LHCN-M2 (cell line): ENCODE measurements around the gene GSTA2. TPM values are rescaled to one million over a fixed set of nuclear protein-coding genes. Genes with fewer than 3 reads are reported as not detected.
"Not testable (repeated sequence)": the region's sequence is repeated elsewhere in the genome, so short reads cannot be mapped to it uniquely, and the experiment has no call there.

Source experiments
- DNase-seq: peaks from one replicate; pipeline ENCODE4 v3.0.0-alpha.2; 2012; ENCODE audit warnings: low read depth
- total RNA-seq: library from RNA; depleted of rRNA; stranded (reverse); fragments of >200 nt; gene quantifications from 2 replicates; pipeline ENCODE4 v1.2.3, GENCODE V29; 2014

The GSTA2 gene
- total RNA-seq, 1 experiment from 2014 or later: not detected

DNA sequence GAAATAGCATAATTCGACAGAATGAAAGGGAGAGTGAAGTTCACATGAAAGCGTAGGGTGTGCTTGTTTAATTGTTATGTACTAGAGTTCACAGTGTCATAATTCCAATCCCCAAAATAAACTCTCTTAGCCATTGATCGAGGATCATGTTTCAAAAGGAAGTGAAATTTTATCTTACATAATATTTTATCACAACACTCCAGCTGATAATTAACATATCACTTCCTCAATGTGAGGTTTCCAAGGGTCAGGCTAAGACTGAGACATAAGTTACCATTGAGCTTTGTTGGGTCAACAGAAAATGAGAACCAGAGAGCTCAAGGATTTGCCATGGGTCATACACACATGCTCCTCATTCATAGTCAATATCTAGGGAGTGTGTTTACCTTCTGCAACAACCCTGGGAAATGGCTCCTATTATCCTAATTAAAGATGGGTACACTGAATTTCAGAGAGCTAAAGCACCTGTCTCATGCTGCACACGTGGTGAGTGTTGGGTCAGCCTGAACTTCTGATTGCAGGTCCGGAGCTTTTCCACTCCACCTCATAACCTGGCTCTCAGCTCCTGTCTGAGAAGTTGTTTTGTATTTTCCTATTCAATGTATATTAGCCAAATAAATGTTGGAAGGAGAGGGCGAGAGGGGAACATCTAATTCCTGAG is 3.0 kb downstream of the GSTA2 start:
- no peak for DNase-seq

DNA sequence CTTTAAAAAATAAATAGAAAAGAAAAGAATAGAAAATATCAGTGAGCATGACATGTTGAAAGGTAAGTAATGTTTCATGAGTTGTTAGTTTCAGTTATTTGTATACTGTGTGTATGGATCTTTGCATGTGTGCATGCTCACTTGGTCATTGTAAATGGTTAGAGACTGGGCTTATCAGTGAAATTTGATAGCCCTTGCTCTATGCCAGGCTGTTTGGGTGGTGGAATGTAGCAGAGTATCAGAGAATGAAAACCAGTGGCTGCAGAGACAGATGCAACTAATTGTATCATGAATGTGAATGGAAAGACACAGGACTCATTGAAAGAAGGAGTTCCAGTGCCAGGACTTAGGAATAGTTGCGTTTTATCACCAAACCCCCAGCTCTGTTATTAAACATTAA is 4.2 kb downstream of the GSTA2 start:
- no peak for DNase-seq

DNA sequence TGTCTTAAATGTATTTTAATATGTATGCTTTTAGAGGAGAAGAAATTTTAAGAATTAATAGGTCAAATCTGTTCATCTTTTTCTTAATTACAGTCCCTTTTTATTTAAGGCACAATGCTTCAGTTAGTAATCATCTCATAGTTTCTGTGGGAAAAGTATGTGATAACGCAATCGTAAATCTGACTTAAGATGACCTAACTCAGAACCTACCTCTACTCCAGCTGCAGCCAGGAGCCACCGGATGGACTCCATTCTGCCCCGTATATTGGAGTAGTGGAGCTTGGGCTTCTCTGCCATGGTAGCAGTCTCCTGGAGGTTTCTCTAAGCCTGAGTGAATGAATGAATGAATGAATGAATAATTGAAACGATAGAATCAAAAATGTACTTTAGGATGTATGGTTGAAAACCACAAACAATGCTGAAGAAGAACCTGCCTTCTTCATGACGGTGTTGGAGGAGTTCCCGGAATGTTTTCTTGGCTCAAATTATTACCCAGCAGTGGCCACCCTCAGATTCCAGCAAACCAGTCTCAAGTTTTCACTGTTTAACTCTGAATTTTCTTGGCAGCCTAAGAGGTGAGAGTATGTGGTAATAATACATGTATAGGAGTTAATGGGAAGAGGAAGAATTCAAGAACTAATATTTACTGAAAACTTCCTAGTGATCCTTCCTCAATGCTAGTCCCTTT is 5.5 kb downstream of the GSTA2 start:
- DNase-seq: not testable (repeated sequence)

DNA sequence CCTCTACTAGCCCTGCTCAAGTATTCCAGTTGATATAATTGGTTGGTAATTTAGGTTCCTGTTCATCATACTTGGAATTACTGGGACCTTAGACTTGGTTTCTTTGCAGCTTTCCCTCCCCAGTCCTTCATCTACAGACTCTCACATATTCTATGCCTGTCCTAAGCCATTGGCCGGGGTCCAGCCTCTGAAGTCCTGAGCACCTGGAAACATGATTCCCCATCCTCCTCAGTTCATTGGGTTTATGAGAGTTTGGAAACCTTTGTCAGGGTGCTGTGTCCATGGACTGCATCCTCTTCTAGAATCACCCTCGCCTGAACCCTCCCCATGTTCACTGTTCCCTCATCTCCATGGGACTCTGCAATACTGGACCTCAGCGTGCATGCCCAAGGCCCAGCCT is 8.8 kb downstream of the GSTA2 start:
- DNase-seq: no peak

DNA sequence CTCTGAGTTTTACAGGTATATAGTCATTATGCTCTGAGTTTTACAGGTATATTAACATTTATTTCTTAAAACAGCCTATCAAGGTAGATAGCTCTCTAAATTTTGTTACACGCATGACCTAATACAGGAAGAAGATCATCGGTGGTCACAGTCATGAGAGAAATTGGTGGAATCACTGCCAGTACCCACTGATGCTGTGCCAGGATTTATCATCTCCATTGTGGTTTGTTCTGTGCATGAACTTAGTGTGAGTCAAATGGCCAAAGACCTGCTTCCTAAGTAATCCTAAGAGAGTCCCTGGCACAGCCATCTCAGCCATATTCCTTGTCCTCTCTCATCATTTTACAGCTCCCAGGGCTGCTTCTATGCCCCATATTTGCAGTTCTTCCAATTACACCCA is 10.1 kb downstream of the GSTA2 start:
- DNase-seq: not testable (repeated sequence)

DNA sequence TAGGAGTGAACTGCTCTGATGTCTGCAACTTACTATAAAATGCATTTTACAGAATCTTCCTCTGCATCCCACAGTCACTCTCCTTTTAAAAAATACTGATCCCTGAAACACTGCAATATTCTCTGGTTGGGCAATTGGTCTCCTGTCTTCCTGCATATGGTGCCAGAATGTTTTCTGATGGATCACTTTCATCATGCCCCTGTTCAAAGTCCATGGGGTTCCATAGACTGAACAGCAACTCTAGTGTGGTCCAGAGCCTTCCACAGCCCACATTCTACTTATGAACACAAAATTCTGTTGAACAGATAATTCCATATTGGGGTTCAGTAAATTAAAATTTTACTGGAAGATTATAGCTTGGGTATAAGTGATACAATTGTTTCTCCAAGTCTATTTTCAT is 11.0 kb downstream of the GSTA2 start:
- no peak for DNase-seq

DNA sequence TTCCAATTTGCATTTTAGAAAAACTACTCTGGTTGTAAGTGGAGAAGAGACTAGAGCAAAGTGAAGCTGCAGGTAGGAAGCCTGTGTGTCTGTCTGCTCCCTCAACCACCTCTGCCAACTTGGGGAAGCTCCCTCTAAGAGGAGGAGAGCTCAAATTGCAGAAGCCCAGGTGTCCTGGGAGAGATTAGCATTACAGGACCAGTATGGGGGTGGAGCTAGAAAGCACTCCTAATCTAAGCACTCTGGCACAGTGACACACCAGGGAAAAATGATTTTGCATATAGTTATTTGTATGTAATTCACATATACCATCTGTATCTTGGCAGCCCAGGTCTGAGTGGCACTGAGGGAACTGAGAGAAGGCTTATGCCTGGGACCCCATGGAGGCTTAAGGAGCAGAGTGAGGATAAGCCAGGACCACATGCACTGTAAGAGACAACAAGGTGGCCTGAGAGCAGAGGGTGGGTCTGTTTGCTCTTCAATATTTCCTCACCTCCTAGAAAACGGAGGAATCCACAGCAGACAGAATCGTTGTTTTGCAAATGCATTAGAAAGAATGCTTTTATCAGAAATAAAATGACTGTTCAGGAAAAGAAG is 13.6 kb downstream of the GSTA2 start:
- DNase-seq: no peak

DNA sequence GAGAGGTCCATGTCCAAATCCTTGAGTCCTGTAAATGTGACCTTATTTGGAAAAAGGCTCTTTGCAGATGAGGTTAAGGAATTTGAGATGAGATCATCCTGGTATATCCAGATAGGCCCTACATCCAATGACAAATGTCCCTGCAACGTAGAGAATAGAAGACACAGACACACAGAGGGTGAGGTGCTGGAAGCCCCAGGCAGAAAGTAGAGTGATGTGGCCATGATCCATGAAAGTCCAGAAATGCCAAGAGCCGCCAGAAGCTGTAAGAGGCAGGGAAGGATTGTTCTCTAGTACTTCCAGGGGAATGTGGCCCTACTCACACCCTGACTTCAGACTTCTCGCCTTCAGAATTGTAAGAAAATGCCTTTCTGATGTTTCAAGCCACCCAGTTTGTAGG is 16.0 kb downstream of the GSTA2 start:
- not testable (repeated sequence) for DNase-seq

DNA sequence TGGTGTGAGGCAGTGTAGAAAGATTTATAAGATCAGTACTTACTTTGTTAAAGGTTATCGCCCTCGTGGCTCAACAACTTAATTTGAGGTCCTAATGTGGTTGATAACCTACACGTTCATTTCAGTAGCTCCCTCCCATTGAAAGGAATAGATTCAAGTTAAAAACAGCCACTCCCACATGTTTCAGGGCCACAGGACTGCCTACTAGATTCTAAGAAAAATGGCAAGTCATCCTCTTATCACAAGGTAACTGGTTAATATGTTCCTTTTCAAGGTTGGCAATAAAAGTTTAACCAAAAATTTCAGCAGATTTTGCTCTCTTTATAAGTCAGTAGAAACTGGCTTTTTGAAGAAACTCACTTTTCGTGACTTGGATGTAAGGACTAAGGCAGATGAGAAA is 17.1 kb downstream of the GSTA2 start:
- no peak for DNase-seq

DNA sequence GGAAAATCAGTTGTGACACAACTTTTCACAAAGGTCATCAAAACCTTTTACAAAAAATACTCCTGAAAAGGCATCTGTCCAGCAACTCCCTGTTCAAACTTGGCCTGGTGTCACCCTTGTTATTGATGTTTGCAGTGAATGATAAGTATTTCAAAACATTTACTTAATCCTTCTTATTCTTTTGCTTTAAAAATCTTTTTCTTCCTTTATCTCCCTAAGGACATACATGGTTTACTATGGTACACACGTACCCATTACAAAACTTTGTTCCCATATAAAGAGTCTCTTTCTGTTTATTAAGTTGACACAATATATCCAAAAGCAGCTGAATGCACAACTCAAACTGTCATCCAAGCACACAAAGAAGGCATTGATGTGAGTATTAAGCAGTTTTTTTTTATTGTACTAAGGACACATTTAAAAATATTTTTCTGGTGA is 17.5 kb downstream of the GSTA2 start:
- DNase-seq: no peak

DNA sequence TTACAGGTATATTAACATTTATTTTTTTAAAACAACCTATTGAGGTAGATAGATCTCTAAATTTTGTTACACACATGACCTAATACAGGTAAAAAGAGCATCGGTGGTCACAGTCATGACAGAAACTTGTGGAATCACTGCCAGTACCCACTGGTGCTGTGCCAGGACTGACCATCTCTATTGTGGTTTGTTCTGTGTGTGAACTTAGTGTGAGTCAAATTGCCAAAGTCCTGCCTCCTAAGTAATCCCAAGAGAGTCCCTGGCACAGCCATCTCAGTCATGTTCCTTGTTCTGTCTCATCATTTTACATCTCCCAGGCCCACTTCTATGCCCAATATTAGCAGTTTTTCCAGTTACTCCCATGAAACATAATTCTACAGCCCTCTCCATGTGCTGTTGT is 21.4 kb downstream of the GSTA2 start:
- DNase-seq: peak; percentile 54

DNA sequence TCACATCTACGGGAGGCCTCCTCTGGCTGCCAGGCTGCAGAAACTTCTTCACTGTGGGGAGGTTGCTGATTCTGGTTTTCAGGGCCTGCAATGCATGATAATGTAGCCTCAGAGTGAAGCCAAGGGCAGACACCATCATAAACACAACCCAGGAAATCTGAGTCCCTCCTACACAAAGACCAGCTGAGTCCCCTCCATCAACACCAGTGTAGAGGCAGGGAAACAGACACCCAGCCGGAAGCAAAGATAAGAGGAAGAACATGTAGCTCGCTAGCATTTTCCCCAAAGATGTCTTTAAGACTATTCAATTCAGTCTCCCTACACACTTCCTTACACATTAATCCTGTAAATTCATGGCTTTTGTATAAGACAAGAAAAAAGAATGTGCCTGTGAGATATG is 23.6 kb downstream of the GSTA2 start:
- no peak for DNase-seq

DNA sequence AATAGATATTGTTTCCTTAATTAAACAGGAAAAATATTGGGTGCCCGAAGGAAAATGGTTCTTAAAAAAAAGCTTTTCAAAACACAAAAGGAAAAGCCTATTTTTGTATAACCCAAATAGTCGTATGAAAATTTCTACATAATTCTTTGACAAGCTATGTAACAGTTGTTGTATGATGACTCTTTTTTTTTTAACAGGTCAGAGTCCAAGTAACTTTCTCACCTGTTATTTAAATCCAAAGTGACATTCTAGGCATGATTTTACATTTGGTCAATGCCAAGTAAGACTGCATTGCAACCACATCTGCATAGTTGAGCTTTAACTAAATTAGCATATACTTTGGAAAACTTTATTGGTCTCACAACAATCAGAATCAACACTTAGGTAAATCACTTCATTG is 24.1 kb downstream of the GSTA2 start:
- no peak for DNase-seq

DNA sequence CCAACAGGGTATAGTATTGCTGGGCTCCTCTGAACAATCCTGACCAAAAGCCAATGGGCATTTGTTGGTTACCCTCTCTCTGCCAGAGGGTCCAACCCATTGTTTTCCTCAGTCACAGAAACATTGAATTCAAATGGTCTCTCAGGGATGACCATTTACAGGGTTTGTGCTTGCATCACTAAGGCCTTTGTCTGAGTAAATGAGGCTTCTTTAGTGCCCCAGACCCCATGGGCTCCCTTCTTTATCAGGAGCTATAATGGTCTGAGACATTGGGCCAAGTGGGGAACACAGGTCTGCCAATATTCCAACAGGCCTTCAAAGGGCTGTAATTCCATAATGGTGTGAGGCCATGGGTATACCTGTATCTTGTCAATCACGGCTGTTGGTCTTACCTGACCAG is 27.1 kb downstream of the GSTA2 start:
- no peak for DNase-seq

DNA sequence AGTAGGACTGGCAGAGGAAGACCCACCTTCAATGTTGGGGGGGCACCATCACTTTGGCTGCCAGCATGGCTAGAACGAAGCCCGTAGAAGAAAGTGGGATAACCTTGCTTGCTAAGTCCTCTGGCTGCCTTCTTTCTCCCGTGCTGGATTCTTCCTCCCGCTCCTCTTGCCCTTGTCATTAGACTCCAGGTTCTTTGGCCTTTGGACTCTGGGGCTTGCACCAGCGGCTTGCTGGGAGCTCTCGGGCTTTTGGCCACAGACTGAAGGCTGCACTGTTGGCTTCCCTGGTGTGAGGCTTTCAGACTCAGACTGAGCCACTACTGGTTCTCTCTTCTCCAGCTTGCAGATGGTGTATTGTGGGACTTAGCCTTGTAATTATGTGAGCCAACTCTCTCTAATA is 28.2 kb downstream of the GSTA2 start:
- DNase-seq: no peak

DNA sequence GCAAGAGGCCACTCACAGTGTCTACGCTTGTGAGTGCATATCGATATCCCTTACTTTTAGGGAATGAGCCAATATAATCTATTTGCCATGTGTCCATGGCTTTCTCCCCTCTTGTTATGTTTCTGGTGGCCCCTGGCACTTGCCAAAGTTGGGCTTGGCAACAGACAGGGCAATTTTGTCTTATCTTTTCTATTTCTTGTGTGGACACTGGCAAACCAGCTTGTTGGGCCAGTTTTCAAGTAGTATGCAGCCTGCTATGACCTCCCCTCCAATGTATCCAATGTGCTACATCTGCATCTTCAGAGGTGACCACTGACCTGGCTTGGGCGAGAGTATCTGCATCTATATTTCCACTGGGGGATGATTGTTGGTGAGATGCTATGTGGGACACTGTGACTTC is 29.2 kb downstream of the GSTA2 start:
- no peak for DNase-seq

DNA sequence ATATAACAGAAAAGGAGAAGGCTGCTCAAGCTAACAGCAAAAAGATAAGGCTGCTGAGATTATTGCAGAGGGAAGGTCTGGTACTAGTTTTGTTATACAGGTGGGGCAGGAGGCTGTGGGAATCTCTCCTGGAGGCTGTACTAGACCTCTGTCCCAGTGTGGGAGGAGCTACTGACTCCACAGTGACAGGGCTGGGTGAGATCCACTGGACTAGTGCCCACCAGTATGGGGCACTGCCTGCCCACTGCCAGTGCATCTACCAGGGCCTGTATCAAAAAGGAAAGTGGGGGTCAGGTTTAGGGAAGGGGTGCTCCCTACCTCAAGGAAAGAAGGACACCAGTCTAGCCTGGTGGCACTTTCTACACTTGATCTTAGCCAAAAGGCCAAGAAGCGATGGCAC is 30.1 kb downstream of the GSTA2 start:
- DNase-seq: no peak

DNA sequence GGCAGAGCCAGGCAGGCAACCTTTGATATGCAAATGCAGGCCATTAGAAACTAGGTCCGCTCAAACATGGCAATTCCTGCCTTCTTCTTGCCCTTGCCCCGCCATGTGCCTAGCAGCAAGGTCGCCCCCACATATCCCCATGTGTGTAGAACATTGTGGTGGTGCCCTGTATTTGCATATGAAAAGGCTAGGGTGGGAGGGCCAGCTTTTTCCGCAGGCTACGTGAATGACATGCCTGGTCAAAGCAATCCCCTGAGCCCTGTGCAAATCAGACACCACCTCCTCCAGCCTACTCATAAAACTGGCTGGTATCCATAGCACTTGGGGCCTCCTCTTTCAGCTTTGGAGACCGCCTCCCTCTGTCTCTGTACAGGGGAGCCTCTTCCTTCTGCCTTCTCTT is 31.6 kb downstream of the GSTA2 start:
- no peak for DNase-seq

DNA sequence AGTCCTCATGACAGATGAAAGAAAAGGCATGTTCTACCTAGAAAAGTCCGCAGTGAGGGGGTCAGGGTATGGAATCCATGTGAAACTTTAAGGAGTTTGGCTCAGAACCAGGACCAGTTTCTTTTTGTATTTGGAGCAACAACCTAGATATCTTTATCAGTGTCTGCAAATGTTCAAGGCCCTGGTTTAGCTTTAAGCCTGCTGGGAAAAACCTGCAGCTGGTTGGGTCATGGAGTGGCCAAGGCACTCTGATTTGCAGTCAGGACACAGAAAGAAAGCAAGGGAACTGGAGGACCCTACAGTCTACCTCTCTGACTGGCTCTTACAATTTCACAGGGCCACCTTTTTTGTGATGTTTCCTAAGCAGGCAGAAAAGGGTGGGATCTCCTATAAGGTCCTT is 33.7 kb downstream of the GSTA2 start:
- no peak for DNase-seq

DNA sequence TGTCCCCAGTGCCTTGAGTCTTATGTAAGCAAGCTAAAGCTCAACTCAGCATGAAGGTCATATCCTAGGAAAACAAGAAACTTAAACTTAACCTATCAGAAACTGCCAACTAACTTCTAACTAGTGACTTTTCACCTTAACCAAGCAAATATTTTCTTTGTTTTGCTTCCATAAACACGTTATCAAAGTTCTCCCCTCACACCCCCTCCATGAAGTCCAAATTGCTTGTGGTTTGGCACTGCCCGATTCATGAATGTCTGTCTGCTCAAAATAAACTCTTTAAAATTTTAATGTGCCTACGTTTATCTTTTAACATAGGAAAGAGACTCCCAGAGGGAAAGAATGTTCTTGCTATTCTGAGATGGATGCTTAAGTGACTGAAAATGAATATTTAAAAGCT is 34.9 kb downstream of the GSTA2 start:
- DNase-seq: no peak

DNA sequence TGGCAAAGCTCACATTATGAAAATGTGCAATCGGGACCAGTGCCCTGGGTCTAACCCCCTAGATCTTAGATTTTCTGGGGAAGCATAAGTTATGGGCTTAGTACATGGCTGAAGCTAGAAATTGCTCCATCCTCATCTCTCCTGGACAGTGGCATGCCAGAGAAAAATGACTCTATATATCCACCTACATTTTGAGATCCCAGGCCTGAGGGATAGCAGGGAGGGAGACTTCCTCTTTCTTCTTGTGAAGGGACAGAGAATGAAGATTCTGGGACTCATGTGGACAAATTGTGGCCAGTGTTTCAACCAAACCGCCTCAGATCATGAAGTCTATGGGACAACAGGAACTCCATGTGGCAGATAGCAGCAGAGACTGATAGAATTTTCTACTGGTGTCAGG is 35.4 kb downstream of the GSTA2 start:
- DNase-seq: no peak

DNA sequence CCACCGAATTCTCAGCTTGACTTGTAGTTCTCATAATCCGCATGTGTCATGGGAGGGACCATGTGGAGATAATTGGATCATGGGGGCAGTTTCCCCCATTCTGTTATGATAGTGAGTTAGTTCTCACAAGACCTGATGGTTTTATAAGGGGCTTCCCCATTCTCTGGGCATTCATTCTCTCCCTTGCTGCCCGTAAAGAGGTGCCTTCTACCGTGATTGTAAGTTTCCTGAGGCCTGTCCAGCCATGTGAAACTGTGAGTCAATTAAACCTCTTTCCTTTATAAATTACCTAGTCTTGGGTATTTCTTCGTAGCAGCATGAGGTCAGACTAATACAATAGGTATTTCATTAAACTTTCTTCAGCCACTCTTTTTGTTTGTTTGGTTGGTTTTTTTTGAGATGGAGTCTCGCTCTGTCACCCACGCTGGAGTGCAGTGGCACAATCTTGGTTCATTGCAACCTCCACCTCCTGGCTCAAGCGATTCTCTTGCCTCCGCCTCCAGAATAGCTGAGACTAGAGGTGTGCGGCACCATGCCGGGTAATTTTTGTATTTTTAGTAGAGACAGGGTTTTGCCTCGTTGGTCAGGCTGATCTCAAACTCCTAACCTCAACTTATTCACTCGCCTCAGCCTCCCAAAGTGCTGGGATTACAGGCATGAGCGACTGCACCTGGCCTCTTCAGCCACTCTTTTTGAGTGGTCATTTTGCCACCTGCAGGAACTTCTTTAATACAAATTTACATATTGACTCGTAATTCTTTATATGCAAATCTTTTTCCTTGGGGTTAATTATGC is 36.3 kb downstream of the GSTA2 start:
- no peak for DNase-seq

DNA sequence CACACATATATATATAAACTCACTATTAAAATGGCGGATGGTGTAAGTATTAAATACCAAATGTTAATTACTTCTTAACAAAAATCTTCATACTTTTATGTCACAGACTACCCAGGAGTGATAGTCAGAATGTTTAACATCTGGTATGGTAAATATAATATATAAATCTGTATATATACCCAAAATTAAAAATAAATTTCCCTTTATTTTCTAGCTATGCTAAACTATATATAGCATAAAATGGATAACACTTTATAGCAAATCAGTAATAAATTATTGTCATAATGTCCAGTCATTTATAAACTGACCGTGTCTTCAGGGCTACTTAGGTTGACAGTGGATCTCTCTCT is 37.1 kb downstream of the GSTA2 start:
- no peak for DNase-seq
